Measurements from ENCODE around the gene SLC5A10. TPM values are rescaled to one million over a fixed set of nuclear protein-coding genes. Genes with fewer than 3 reads are reported as not detected.

SLC5A10 gene
- total RNA-seq, 1 experiment from 2014 or later, result not detected

- H3K27ac Mint-ChIP-seq, result peak overlapping the region; percentile 52 to 68 (median 58); a peak in 4 of 7 replicates
- Histone ChIP-seq H3K9me3 (ENCODE audit: control insufficient read depth, low read depth, low read length) (no peaks in the 10 kb centered on the region), H2AK5ac (ENCODE audit: insufficient read length, low read length) (no peak overlapping the region), H2BK12ac (ENCODE audit: insufficient read length, low read depth, low read length) (no peak overlapping the region), H3K4me2 (ENCODE audit: insufficient read depth, insufficient read length, low read length) (no peak overlapping the region), H3K27me3 (ENCODE audit: insufficient read depth, low read length) (no peaks in the 10 kb centered on the region), H3T11ph (ENCODE audit: low read length) (no peak overlapping the region), H4K8ac (replicated peaks; ENCODE audit: insufficient read length, low read depth, low read length) (no peak overlapping the region), H3K18ac (ENCODE audit: insufficient read length, low read depth, low read length) (no peak overlapping the region), H4K20me1 (ENCODE audit: control insufficient read depth, insufficient read depth, insufficient read length) (no peaks in the 10 kb centered on the region), H3K27ac (ENCODE audit: insufficient read length, low read depth, low read length) (no peak overlapping the region), H2BK15ac (ENCODE audit: low read depth, low read length) (no peak overlapping the region), H3K9ac (ENCODE audit: extremely low read depth, insufficient read length, low read length) (no peak overlapping the region), H3K4ac (ENCODE audit: low read depth, low read length) (no peak overlapping the region), H3K79me1 (ENCODE audit: insufficient read depth, low read depth, low read length, poor library complexity, severe bottlenecking) (no peaks in the 10 kb centered on the region), H2BK120ac (ENCODE audit: low read depth, low read length, poor library complexity, severe bottlenecking) (no peak overlapping the region), H3K79me2 (ENCODE audit: insufficient read depth, low read length) (no peaks in the 10 kb centered on the region), H2AFZ (ENCODE audit: low read length) (no peak overlapping the region), H2BK20ac (ENCODE audit: low read depth, low read length, poor library complexity, severe bottlenecking) (no peak overlapping the region), H3K14ac (ENCODE audit: insufficient read depth, low read length) (no peak overlapping the region), H3K56ac (ENCODE audit: insufficient read length, low read depth, low read length) (no peak overlapping the region), H3K4me1 (ENCODE audit: insufficient read depth, low read length) (no peaks in the 10 kb centered on the region), H2BK5ac (ENCODE audit: insufficient read length, low read length) (no peak overlapping the region), H3K23me2 (ENCODE audit: insufficient read length, low read depth, low read length, poor library complexity, severe bottlenecking) (no peaks in the 10 kb centered on the region), H4K91ac (ENCODE audit: insufficient read length, low read depth, low read length) (no peak overlapping the region), H3K23ac (ENCODE audit: insufficient read length, low read depth, low read length) (no peak overlapping the region), H4K5ac (ENCODE audit: insufficient read length, low read depth, low read length) (no peak overlapping the region)
- peaks cover 7% of the 10 kb centered on the region for H3K27me3 Mint-ChIP-seq (ENCODE audit: low read depth)
- no peak overlapping the region for H3K4me3 Mint-ChIP-seq
- no peak for DNase-seq
- no peaks in the 10 kb centered on the region; a peak in 1 of 7 replicates for H3K36me3 Mint-ChIP-seq (ENCODE audit: insufficient read depth in 1 of 3, low read depth in 3 of 3)
- WGBS (ENCODE audit: extremely low coverage, insufficient read length, low lambda C conversion rate), result no CpG with 5 or more reads among the region's 22 CpGs
- TF ChIP-seq, protein P1, sequence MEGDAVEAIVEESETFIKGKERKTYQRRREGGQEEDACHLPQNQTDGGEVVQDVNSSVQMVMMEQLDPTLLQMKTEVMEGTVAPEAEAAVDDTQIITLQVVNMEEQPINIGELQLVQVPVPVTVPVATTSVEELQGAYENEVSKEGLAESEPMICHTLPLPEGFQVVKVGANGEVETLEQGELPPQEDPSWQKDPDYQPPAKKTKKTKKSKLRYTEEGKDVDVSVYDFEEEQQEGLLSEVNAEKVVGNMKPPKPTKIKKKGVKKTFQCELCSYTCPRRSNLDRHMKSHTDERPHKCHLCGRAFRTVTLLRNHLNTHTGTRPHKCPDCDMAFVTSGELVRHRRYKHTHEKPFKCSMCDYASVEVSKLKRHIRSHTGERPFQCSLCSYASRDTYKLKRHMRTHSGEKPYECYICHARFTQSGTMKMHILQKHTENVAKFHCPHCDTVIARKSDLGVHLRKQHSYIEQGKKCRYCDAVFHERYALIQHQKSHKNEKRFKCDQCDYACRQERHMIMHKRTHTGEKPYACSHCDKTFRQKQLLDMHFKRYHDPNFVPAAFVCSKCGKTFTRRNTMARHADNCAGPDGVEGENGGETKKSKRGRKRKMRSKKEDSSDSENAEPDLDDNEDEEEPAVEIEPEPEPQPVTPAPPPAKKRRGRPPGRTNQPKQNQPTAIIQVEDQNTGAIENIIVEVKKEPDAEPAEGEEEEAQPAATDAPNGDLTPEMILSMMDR (conservative IDR thresholded peaks at IDR 0.05), result no peak
- no peaks in the 10 kb centered on the region for H3K9me3 Mint-ChIP-seq
- peaks cover 16 to 38% of the 10 kb centered on the region in 2 experiments for H3K4me1 Mint-ChIP-seq
Observed at GRCh38 chr17:19012171-19013080, 60.5 kb downstream of the SLC5A10 start.
